CD4-positive, alpha-beta T cell (primary cell): ENCODE data around the gene GALNT7. TPM values are rescaled to one million over a fixed set of nuclear protein-coding genes. Genes with fewer than 3 reads are reported as not detected.

Source experiments
- ATAC-seq: fragments of 200-7000 bp; cut with Tn5 transposase; one replicate; pipeline ENCODE4 v1.10.0; 2022; ENCODE audit warnings: mild to moderate bottlenecking; ENCODE audit not compliant: poor library complexity
- CTCF ChIA-PET: fragments of 350-600 bp; sonication (Branson Sonifier 250); formaldehyde crosslinking; loops from one replicate; lab custom pipeline; 2021; ENCODE audit warnings: antibody characterized with exemption, inconsistent platforms; lab: Charles Lee
- POLR2A ChIA-PET: fragments of 350-600 bp; sonication (Branson Sonifier 250); formaldehyde crosslinking; loops from one replicate; lab custom pipeline; 2021; ENCODE audit warnings: antibody characterized with exemption, inconsistent platforms; lab: Charles Lee
- DNase-seq, 14 experiments: peaks; one replicate each; pipeline ENCODE4 v3.0.0-alpha.2; 2013 to 2020; ENCODE audit warnings: mixed read lengths in 2 of 14
- H3K27ac ChIP-seq, 2 donors: one replicate each; pipeline versions ENCODE4 v1.5.1 to v1.7.0; 2013; ENCODE audit warnings: low read length in 2 of 2, low read depth in 1 of 2, mild to moderate bottlenecking in 1 of 2
- H3K27me3 ChIP-seq, 2 experiments: 1 replicate in 1 of 2; 2 replicates in 1 of 2; pipeline versions ENCODE4 v1.6.1 to v1.7.0; 2013; ENCODE audit warnings: low read length in 2 of 2, control low read depth in 1 of 2, mild to moderate bottlenecking in 1 of 2, moderate library complexity in 1 of 2; ENCODE audit not compliant: insufficient read depth in 2 of 2, control insufficient read depth in 1 of 2
- H3K36me3 ChIP-seq: one replicate; pipeline ENCODE4 v1.6.1; 2013; ENCODE audit warnings: low read length, control low read depth; ENCODE audit not compliant: insufficient read depth
- H3K4me1 ChIP-seq: one replicate; pipeline ENCODE4 v1.6.1; 2013; ENCODE audit warnings: low read length, control low read depth; ENCODE audit not compliant: insufficient read depth
- H3K4me3 ChIP-seq: one replicate; pipeline ENCODE4 v1.5.1; 2013; ENCODE audit warnings: mild to moderate bottlenecking, low read length, moderate library complexity
- H3K9me3 ChIP-seq, 2 experiments: 1 replicate in 1 of 2; 2 replicates in 1 of 2; pipeline versions ENCODE4 v1.6.1 to v1.7.0; 2013; ENCODE audit warnings: low read length in 2 of 2, mild to moderate bottlenecking in 2 of 2, control low read depth in 1 of 2, moderate library complexity in 1 of 2; ENCODE audit not compliant: control insufficient read depth in 1 of 2, insufficient read depth in 1 of 2
- H3K27ac Mint-ChIP-seq: one replicate; pipeline ENCODE4 v1.8.0; 2020; ENCODE audit warnings: mixed read lengths
- H3K27me3 Mint-ChIP-seq: one replicate; pipeline ENCODE4 v1.8.0; 2021; ENCODE audit warnings: mixed read lengths
- H3K36me3 Mint-ChIP-seq: one replicate; pipeline ENCODE4 v1.8.0; 2021; ENCODE audit warnings: low read depth, mixed read lengths
- H3K4me1 Mint-ChIP-seq: one replicate; pipeline ENCODE4 v1.8.0; 2021; ENCODE audit warnings: low read depth, mixed read lengths
- H3K4me3 Mint-ChIP-seq: one replicate; pipeline ENCODE4 v1.8.0; 2020; ENCODE audit warnings: mild to moderate bottlenecking, mixed read lengths
- H3K9me3 Mint-ChIP-seq: one replicate; pipeline ENCODE4 v1.8.0; 2020; ENCODE audit warnings: mixed read lengths
- CTCF ChIP-seq: fragments of 200-600 bp; IDR thresholded peaks from one replicate; pipeline ENCODE4 v1.8.0; 2022; ENCODE audit warnings: antibody characterized with exemption, mild to moderate bottlenecking
- intact Hi-C, 2 experiments: fragments of 100-400 bp; cut with DNase I in 1 of 2; cut with micrococcal nuclease in 1 of 2; formaldehyde crosslinking; loops; one replicate each; pipeline versions ENCODE4 v1.15.1 to v1.9.0; 2023 to 2025; cut with DNase I, micrococcal nuclease
- total RNA-seq, 174 experiments: library from RNA in 2 of 174; stranded (reverse) in 2 of 174; gene quantifications; one replicate each; pipeline ENCODE4 v1.2.3 and lab custom pipeline; 2021 to 2026

The GALNT7 gene
- total RNA-seq, 2 experiments from 2014 or later: 4.6 to 4.8 TPM

- peaks cover 6% of the 10 kb centered on the region for H3K4me1 ChIP-seq
- TF ChIP-seq CTCF: no peak
- DNase-seq: no peak
- H3K4me3 ChIP-seq: no peak overlapping the region
- H3K27me3 ChIP-seq: no peaks in the 10 kb centered on the region
- H3K36me3 ChIP-seq: no peaks in the 10 kb centered on the region
- POLR2A ChIA-PET: no interaction called here
- Mint-ChIP-seq H3K4me3 (no peak overlapping the region), H3K27me3 (no peaks in the 10 kb centered on the region), H3K36me3 (no peaks in the 10 kb centered on the region), H3K9me3 (no peaks in the 10 kb centered on the region), H3K4me1 (peaks cover 68% of the 10 kb centered on the region), H3K27ac (no peak overlapping the region)
- intact Hi-C loops: no loop called here
- CTCF ChIA-PET: no interaction called here
- no peak overlapping the region for H3K27ac ChIP-seq
- H3K9me3 ChIP-seq: no peaks in the 10 kb centered on the region
- ATAC-seq: no peak
Observed at GRCh38 chr4:173189117-173189693, 20.6 kb downstream of the GALNT7 start.

GRCh38 chr4:173191623-173192041 lies 23.0 kb downstream of the GALNT7 start:
- intact Hi-C loops: no loop called here
- Histone ChIP-seq H3K4me1 (peaks cover 6% of the 10 kb centered on the region), H3K4me3 (no peak overlapping the region), H3K27ac (no peak overlapping the region), H3K27me3 (no peaks in the 10 kb centered on the region), H3K36me3 (no peaks in the 10 kb centered on the region), H3K9me3 (no peaks in the 10 kb centered on the region)
- Mint-ChIP-seq H3K36me3 (no peaks in the 10 kb centered on the region), H3K4me3 (no peak overlapping the region), H3K27ac (no peak overlapping the region), H3K27me3 (no peaks in the 10 kb centered on the region), H3K4me1 (peaks cover 59% of the 10 kb centered on the region), H3K9me3 (no peaks in the 10 kb centered on the region)
- DNase-seq (no peak), ATAC-seq (no peak)
- no peak for TF ChIP-seq CTCF
- ChIA-PET POLR2A (no interaction called here), CTCF (no interaction called here)

GRCh38 chr4:173192375-173193162 lies 24.0 kb downstream of the GALNT7 start:
- H3K4me1 ChIP-seq: peaks cover 6% of the 10 kb centered on the region
- Mint-ChIP-seq H3K4me3 (no peak overlapping the region), H3K27me3 (no peaks in the 10 kb centered on the region), H3K4me1 (peaks cover 58% of the 10 kb centered on the region), H3K27ac (no peak overlapping the region), H3K9me3 (no peaks in the 10 kb centered on the region), H3K36me3 (no peaks in the 10 kb centered on the region)
- intact Hi-C loops: no loop called here
- DNase-seq (peak in 2 of 14 experiments; percentile 24 to 28), ATAC-seq (no peak)
- H3K27ac ChIP-seq: no peak overlapping the region
- H3K4me3 ChIP-seq: no peak overlapping the region
- ChIA-PET CTCF (no interaction called here), POLR2A (no interaction called here)
- H3K27me3 ChIP-seq: no peaks in the 10 kb centered on the region
- TF ChIP-seq CTCF: peak; percentile 26
- H3K9me3 ChIP-seq: no peaks in the 10 kb centered on the region
- H3K36me3 ChIP-seq: no peaks in the 10 kb centered on the region
